Measurements from ENCODE around the gene NTHL1.

NTHL1 gene

GRCh38 chr16:2063861-2064260 lies 16.2 kb upstream of the NTHL1 start:
- DNase-seq (ENCODE audit: low spot score): no peak

- no peak for DNase-seq (ENCODE audit: low spot score)
Measured at GRCh38 chr16:2062801-2063200, 15.2 kb upstream of the NTHL1 start.

GRCh38 chr16:2061526-2061925 lies 13.9 kb upstream of the NTHL1 start:
- no peak for DNase-seq (ENCODE audit: low spot score)

DNA sequence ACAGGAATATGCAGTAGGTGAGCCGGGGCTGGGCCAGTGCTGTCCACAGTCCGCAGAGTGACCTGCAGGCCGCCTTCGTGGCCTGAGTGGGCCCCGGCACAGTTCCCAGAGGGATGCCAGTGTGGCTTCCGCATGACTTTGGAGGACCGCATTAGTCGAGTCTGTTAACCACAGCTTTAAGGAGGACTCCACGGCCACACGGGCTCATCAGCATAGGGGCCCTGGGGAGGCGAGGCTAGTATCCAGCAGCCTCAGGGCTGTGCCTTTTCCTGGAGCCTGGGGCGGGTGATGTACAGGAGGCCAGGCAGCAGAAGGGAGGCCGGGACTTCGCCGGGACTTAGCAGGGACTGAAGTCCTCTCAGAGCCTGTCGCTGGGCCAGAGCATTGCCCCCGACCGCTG lies 13.4 kb upstream of the NTHL1 start:
- no peak for DNase-seq (ENCODE audit: low spot score)

DNA sequence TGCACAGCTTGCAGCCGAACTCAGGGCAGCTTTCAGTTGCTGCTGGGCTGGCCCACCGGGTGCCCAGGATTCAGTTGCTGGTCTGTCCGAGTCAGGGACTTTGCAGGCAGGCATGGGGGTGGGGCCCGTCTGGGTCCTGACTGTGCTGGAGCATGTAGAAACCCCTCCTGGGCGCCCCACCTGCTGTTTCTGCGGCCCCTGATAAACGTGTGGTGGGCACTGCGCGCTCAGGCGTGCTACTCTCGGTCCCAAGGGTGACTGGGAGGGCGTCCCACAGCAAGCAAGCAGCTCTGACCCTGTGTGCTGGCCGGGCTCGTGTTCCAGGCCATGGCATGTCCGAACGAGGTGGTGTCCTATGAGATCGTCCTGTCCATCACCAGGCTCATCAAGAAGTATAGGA lies 12.7 kb upstream of the NTHL1 start:
- no peak for DNase-seq (ENCODE audit: low spot score)

GRCh38 chr16:2058872-2059271 lies 11.2 kb upstream of the NTHL1 start:
- DNase-seq (ENCODE audit: low spot score): no peak

GRCh38 chr16:2058420-2058819 lies 10.8 kb upstream of the NTHL1 start:
- DNase-seq (ENCODE audit: low spot score): no peak

DNA sequence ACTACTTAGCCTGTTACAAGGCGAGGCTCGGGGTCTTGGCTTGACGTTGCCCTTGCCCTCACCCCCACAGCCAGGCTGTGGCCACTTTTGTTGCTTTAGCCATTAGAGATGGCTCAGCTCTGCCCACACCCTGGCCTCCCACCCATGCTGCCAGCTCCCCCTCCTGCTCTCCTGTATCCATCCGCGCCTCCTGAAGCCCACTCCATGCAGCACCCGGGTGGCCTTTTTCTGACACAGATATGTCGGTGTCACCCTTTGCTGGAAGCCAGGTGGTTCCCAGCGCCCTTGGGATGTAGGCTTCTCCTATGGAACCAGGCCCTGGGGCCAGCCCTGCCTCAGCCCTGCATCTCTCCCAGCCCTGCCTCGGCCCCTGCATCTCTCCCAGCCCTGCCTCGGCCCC lies 9.8 kb upstream of the NTHL1 start:
- DNase-seq (ENCODE audit: low spot score): no peak

DNA sequence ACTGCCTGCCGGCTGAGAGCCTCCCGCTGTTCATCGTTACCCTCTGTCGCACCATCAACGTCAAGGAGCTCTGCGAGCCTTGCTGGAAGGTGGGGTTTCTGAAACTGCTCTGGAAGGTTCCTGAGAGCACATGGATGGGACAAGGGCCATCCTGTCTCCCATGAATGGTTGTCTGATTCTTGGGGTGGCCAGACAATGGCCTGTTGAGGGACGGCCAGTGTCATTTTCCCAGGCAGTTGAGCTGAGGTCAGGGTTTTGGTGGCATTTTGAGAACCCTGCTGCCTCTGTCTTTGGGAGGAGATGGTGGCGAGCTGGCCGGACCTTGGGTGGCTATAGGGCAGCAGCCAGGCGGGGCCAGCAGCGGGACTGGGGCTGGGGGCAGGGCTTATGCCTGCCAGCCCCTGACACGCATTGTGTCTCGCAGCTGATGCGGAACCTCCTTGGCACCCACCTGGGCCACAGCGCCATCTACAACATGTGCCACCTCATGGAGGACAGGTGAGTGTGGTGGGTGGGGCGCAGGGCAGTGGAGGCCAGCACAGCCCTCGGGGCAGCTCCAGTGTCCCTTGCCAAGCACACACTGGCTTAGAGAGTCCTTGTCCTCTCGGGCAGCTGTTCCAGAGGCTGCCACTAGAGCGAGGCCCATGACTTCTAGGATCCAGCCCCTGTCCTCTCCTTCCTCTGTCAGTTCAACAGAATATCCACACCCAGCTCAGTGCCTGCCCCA lies 9.2 kb upstream of the NTHL1 start:
- DNase-seq (ENCODE audit: low spot score): no peak

DNA sequence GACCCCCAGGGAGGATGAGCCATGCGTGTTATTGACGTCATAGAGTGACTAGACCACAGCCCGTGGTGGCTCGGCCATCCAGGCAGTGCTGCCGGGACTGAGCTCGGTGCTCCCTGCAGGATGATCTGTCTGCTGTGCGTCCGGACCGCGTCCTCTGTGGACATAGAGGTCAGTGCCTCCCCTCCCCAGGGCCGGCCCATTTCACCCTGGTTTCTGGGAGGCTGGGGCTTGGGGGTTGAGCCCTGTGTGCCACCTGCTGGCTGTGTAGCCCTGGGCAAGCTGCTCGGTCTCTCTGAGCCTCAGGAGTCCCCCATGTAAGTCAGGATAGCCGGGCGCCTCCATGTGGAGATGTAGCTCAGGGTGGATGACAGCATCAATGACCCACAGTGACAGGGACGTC lies 8.4 kb upstream of the NTHL1 start:
- DNase-seq (ENCODE audit: low spot score): no peak

DNA sequence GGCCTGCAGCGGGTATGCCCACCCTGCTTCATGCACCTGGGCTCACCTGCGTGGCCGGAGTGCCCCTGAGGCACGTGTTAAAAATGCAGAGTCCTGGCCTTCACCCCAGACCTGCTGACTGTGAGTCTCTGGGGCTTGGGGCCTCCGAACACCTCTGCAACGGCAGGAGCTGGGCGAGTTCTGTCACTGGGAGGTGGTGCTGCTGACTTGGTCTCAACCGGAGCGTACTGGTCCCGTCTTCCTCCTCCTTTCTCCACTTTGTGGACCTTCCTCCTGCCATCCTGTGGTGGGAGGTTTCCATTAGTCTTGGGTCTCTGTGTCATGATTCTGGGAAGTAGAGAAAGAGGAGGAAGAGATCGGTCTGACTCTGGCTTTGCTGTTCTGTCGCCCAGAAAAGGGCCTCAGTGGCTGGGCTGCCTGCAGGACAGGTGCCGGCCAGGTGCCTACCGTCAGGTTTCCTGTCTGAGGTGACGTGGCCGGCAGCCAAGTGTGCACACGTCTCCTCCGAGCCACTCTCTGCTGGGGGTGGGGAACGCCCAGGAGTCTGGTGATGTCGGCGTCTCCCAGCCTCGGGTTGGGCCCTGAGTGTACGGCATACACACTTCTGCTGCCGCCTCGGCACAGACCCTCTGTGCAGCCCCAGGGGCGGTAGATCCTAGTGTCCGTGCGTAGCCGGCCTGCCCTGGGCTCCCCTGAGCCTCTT lies 7.1 kb upstream of the NTHL1 start:
- no peak for DNase-seq (ENCODE audit: low spot score)

DNA sequence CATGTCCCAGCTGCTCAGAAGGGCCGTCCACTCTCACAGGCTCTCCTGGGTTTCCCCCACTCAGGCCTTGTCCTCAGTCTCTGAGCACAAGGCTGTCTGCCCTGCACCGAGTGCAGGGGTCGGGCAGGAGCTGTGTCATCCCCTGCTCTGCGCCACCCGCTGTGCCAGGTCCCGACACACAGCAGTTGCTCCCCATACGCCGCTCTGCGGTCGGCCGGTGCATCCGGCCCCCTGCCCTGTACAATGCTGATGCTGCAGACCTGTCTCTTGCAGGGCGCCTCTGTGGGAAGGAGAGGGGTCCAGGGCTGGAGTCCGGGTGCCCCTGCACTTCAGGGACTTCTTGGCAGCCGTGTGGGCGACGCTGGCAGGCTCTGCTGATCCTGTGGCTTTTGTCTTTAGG lies 6.3 kb upstream of the NTHL1 start:
- no peak for DNase-seq (ENCODE audit: low spot score)

- no peak for DNase-seq (ENCODE audit: low spot score)
Measured at GRCh38 chr16:2053211-2053610, 5.6 kb upstream of the NTHL1 start.

DNA sequence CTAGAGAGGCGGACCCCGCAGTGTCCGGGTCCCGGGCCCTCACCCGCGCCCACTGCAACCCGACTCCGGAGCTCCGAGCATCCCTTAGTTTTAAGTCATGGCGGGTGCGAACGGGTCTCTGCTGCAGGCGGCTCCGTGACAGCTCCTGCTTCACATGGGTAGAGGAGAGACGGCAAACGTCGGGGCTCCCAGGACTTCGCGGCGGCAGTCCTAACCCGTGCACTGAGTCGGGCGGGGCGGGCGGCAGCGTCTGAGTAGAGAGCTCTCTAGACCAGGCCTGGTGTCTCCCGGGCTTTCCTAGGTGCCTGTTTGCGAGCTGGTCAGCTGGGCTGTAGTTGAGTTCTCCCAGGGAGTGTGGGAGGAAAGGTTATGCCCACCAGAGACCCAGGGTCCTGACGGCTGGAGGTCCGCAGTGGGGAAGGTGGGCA lies 496 bp upstream of the NTHL1 start:
- DNase-seq (ENCODE audit: low spot score): no peak

GRCh38 chr16:2046893-2047329 lies 723 bp downstream of the NTHL1 start:
- no peak for DNase-seq (ENCODE audit: low spot score)

DNA sequence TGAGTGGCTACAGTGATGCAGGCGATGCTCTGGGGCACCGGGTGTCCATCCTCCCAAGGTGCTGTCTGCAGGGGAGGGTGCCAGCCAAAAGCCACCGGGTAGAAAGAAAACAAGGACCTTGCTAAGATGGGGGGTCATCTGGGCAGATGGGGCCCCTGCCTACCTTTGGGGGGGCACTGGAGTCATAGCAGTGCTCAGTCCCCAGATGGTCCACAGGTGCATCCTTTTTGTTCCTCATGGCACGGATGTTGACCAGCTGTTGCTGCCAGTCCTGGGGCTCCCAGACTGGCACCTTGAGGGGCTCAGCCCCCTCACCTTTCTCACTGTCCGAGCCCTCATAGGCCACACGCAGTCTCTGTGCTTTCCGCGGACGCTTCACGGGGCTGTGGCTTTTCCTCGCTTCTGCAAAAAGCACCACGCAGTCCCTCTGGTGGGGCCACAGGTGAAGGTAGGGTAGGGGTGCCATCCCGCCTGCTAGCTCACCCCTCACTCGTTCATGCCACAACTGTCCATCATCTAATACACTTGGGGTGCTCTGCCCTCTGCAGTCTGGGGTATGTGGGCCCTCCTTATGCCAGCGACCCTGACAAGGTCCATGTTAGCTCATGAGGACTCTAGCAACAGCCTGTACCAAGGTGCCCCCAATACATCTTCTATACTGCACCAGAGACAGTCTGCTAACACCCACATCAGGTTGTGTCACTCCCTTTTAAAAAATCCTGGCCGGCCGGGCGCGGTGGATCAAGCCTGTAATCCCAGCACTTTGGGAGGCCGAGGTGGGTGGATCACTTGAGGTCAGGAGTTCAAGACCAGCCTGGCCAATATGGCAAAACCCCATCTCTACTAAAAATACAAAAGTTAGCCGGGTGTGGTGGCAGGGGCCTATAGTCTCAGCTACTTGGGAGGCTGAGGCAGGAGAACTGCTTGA lies 1.4 kb downstream of the NTHL1 start:
- DNase-seq (ENCODE audit: low spot score): no peak

DNA sequence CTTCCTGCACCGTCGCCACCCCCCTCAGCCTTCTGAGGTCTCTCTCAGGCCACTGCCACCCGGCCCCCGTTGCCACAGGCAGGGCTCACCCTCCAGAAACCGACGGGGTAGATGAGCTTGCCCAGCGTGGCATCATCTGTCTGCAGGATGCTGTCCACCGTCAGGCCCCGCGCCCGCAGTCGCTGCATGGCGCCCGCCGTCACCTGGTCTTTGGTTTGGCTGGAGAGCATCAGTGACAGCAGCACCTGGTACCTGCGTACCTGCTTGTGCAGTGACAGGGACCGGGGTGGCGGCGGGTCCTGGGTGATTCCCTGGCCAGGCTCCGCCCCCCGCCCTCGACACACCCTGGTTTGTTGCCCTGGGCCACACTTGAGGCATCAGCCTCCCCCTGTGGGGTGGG lies 3.1 kb downstream of the NTHL1 start:
- no peak for DNase-seq (ENCODE audit: low spot score)

DNA sequence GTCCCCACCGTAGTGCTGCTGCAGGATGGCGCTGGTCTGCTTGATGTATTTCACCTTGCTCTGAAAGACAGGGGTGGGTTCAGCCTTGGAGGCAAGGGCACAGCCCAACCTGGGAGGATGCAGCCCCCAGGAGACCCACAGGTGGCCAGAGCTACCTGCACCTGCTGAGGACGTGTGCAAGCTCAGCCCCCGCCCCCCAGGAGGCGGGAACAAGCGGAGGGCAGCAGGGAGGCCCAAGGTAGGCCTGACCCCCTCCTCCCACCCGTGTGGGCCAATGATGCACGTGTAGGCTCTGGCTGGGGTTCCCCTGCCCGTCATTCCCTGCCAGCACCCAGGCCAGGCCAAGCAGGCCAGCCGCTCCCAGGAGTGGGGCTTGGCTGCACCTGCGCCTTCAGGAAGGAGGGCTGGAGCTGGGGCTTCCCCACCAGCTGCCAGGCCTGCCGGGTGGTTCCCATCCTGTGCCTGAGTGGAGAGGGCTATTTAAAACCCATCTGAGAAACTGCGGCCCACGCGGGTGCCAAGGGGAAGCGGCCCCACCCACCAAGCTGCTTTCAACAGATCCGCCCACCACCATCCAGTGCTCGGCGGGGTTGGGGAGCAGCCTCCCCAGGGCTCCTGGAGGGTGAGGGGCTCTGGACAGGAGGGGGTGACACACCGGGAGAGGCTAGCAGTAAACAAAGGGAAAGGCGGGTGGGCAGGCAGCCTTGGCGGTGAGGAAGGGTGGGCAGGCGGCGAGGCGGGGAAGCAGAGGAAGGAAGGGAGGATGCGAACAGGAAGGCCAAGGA lies 3.8 kb downstream of the NTHL1 start:
- no peak for DNase-seq (ENCODE audit: low spot score)

DNA sequence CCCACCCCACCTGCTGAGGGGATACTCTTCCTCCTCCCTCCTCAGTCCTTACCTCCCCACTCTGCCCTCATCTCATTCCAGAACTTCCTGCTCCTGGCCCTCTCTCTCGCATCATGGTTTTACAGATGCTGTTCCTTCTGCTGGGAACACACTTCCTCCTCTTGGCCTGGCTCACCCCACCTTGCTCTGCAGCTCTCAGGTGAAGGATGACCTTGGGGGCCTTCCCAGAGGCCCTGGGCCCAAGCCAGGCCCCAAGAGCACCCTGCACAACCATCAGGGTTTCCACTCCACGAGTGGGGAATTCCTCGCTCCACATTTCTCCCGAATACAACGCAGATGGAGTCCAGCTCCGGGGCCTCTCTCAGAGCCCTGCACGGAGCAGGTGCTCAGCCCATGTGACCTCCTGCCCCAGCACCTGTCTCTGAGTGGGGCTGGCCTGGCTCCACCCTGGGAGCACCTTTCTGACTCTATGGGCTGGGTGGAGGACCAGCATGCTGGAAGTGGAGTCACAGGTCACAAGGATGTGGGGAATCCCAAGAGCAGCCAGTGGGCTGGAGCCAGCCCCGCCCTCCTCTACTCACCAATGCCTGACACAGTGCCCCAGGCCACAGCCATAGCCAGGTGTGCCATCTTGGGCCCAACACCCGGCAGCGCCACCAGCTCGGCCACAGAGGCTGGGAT lies 4.5 kb downstream of the NTHL1 start:
- DNase-seq (ENCODE audit: low spot score): no peak

DNA sequence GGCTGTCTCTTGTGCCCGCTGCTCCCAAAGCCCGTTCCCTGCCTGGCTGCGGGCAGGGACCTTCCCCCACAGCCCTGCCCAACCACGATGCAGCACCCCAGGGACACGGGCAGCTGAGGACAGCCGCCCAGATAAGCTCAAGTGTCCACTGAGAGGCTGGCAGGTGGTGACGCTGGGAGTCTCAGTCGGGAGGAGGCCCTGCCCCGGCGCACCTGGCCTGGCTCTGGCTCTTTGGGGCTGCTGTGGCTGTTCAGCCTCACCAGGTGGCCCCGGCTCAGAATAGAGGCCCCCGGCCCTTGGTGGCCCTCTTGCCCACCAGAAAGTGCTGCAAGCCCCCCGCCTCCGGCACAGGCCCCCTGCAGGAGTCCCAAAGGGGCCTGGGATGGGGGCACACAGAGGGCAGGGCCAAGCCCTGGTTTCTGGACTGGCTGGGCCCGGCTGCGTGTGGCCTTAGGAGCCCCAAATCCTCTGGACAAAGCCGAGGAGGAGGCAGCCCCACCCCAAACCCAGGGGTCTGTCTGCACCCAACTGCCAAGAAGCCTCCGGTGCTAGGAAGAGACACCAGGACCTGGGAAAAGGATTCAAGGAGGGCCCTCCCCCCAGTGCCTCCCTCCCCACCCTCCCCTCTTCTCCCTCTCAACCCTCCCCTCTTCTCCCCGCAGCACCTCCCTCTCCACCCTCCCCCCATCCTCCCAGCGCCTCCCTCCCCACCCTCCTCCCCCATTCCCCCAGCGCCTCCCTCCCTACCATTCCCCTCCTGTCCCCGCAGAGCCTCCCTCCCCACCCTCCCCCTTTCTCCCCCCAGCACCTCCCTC lies 5.3 kb downstream of the NTHL1 start:
- DNase-seq (ENCODE audit: low spot score): no peak
